HCT116 (cell line): ENCODE measurements around the gene ABHD17B. TPM values are rescaled to one million over a fixed set of nuclear protein-coding genes. Genes with fewer than 3 reads are reported as not detected.

Experiments
- ATAC-seq: fragments of 200-7000 bp; cut with Tn5 transposase; 2 replicates; pipeline ENCODE4 v1.9.1; 2020; ENCODE audit warnings: mild to moderate bottlenecking, moderate library complexity
- BruUV-seq: library from RNA; stranded (reverse); fragments of 400-500 nt; replicated peaks from 2 replicates; lab custom pipeline; 2021; lab: Mats Ljungman, UMichigan
- CTCF ChIA-PET: fragments of 300-600 bp; sonication (Branson Sonifier 250); formaldehyde crosslinking; loops from one replicate; lab custom pipeline; 2021; ENCODE audit warnings: antibody characterized with exemption; lab: Charles Lee
- POLR2A ChIA-PET: fragments of 300-600, 350-600 bp; sonication (Branson Sonifier 250); formaldehyde crosslinking; loops from one replicate; lab custom pipeline; 2021; ENCODE audit warnings: antibody characterized with exemption; lab: Charles Lee
- RAD21 ChIA-PET, 2 experiments: fragments of 300-600 bp; sonication (Branson Sonifier 250); formaldehyde crosslinking; loops; one replicate each; lab custom pipeline; 2023; ENCODE audit warnings: low total read pairs in 2 of 2; ENCODE audit not compliant: uncharacterized antibody in 2 of 2, unreplicated experiment in 2 of 2, low non-redundant PET in 1 of 2; lab: Charles Lee
- DNase-seq: peaks from one replicate; pipeline ENCODE4 v3.0.0-alpha.2; 2010; ENCODE audit warnings: low read depth, low spot score
- H2AFZ ChIP-seq: fragments of 200-600 bp; shearing (Covaris generic), sonication (generic); 2 replicates; pipeline ENCODE4 v1.6.1; 2017; ENCODE audit warnings: low read depth, mixed run types, mixed read lengths, antibody characterized with exemption, low read length; ENCODE audit not compliant: poor library complexity, severe bottlenecking
- H3K27ac ChIP-seq: 2 replicates; pipeline ENCODE4 v1.5.1; 2012; ENCODE audit warnings: low read depth, low read length
- H3K27me3 ChIP-seq: fragments of 200-600 bp; sonication (generic); 2 replicates; pipeline ENCODE4 v1.6.1; 2016; ENCODE audit warnings: mixed run types, low read length, mixed read lengths; ENCODE audit not compliant: insufficient read depth
- H3K36me3 ChIP-seq, 2 experiments: fragments of 200-500 bp in 1 of 2; fragments of 200-600 bp in 1 of 2; sonication (Bioruptor generic) in 1 of 2; sonication (generic) in 1 of 2; 2 replicates each; pipeline versions ENCODE4 v1.5.1 to v1.6.1; 2014 to 2016; ENCODE audit warnings: low read length in 2 of 2, inconsistent platforms in 1 of 2, mixed read lengths in 1 of 2, mixed run types in 1 of 2; ENCODE audit not compliant: insufficient read depth in 2 of 2, control insufficient read depth in 1 of 2
- H3K4me1 ChIP-seq, 2 experiments: fragments of 200-600 bp in 1 of 2; sonication (generic) in 1 of 2; 2 replicates each; pipeline versions ENCODE4 v1.5.1 to v1.6.1; 2012 to 2017; ENCODE audit warnings: low read length in 2 of 2, inconsistent platforms in 1 of 2, mild to moderate bottlenecking in 1 of 2, mixed read lengths in 1 of 2, mixed run types in 1 of 2, moderate library complexity in 1 of 2; ENCODE audit not compliant: insufficient read depth in 2 of 2, control insufficient read depth in 1 of 2
- H3K4me2 ChIP-seq: fragments of 200-600 bp; sonication (generic); 2 replicates; pipeline ENCODE4 v1.6.1; 2017; ENCODE audit warnings: mixed run types, low read length, mixed read lengths
- H3K4me3 ChIP-seq, 2 experiments: fragments of 200-600 bp in 1 of 2; sonication (generic) in 1 of 2; replicated peaks in 1 of 2; 2 replicates each; pipeline ENCODE4 v1.5.1; 2011 to 2016; ENCODE audit warnings: low read length in 2 of 2, control low read depth in 1 of 2, low read depth in 1 of 2, mild to moderate bottlenecking in 1 of 2, mixed read lengths in 1 of 2, mixed run types in 1 of 2
- H3K79me2 ChIP-seq: fragments of 200-600 bp; sonication (generic); 2 replicates; pipeline ENCODE4 v1.6.1; 2017; ENCODE audit warnings: mild to moderate bottlenecking, mixed run types, low read length, moderate library complexity, mixed read lengths; ENCODE audit not compliant: insufficient read depth
- H3K9ac ChIP-seq: fragments of 200-600 bp; sonication (generic); 2 replicates; pipeline ENCODE4 v1.6.1; 2016; ENCODE audit warnings: low read length, mixed read lengths
- H3K9me2 ChIP-seq: fragments of 200-600 bp; sonication (generic), shearing (Covaris generic); 2 replicates; pipeline ENCODE4 v1.6.1; 2017; ENCODE audit warnings: mixed run types, mild to moderate bottlenecking, moderate library complexity; ENCODE audit not compliant: insufficient read depth
- H3K9me3 ChIP-seq, 2 experiments: fragments of 200-500 bp in 1 of 2; fragments of 200-600 bp in 1 of 2; sonication (Bioruptor generic) in 1 of 2; sonication (generic) in 1 of 2; 2 replicates each; pipeline ENCODE4 v1.6.1; 2014 to 2017; ENCODE audit warnings: low read length in 2 of 2, mixed read lengths in 2 of 2, inconsistent platforms in 1 of 2, low read depth in 1 of 2, mild to moderate bottlenecking in 1 of 2, mixed run types in 1 of 2, moderate library complexity in 1 of 2; ENCODE audit not compliant: control insufficient read depth in 1 of 2, insufficient read depth in 1 of 2
- H4K20me1 ChIP-seq: fragments of 200-600 bp; sonication (generic), shearing (Covaris generic); 2 replicates; pipeline ENCODE4 v1.6.1; 2017; ENCODE audit warnings: mixed run types, mild to moderate bottlenecking, moderate library complexity; ENCODE audit not compliant: insufficient read depth
- ATF3 ChIP-seq: IDR thresholded peaks from 2 replicates; pipeline ENCODE4 v1.6.1; 2012
- CEBPB ChIP-seq: IDR thresholded peaks from 2 replicates; pipeline ENCODE4 v1.6.1; 2012; ENCODE audit warnings: low read depth
- EGR1 ChIP-seq: IDR thresholded peaks from 2 replicates; pipeline ENCODE4 v1.6.1; 2012; ENCODE audit warnings: low read depth
- EZH2phosphoT487 ChIP-seq: fragments of 200-600 bp; IDR thresholded peaks from 2 replicates; pipeline ENCODE4 v1.6.1; 2018; ENCODE audit warnings: antibody characterized with exemption, borderline replicate concordance
- FOSL1 ChIP-seq: IDR thresholded peaks from 2 replicates; pipeline ENCODE4 v1.6.1; 2012; ENCODE audit warnings: low read depth
- POLR2A ChIP-seq: IDR thresholded peaks from 2 replicates; pipeline ENCODE4 v1.7.0; 2011; ENCODE audit warnings: borderline replicate concordance; ENCODE audit not compliant: insufficient read depth, insufficient read length; ENCODE audit errors: extremely low read depth
- POLR2AphosphoS5 ChIP-seq: IDR thresholded peaks from 2 replicates; pipeline ENCODE4 v1.6.1; 2011; ENCODE audit warnings: mild to moderate bottlenecking, low read depth, low read length, moderate library complexity
- SP1 ChIP-seq: IDR thresholded peaks from 2 replicates; pipeline ENCODE4 v1.6.1; 2012; ENCODE audit warnings: low read depth
- SRF ChIP-seq: IDR thresholded peaks from 2 replicates; pipeline ENCODE4 v1.6.1; 2012; ENCODE audit warnings: low read depth
- TCF7L2 ChIP-seq: IDR thresholded peaks from 2 replicates; pipeline ENCODE4 v1.7.0; 2011; ENCODE audit warnings: borderline replicate concordance, inconsistent platforms; ENCODE audit not compliant: insufficient read depth, insufficient read length; ENCODE audit errors: extremely low read depth
- YY1 ChIP-seq: IDR thresholded peaks from 2 replicates; pipeline ENCODE4 v1.6.1; 2011; ENCODE audit warnings: low read length, low read depth, moderate library complexity, mild to moderate bottlenecking; ENCODE audit not compliant: insufficient replicate concordance; ENCODE audit errors: extremely low read depth
- ZFX ChIP-seq: fragments of 450-650 bp; IDR thresholded peaks from 2 replicates; pipeline ENCODE4 v1.6.1; 2017
- intact Hi-C: fragments of 100-400 bp; cut with micrococcal nuclease; formaldehyde crosslinking; loops from 2 replicates; pipeline ENCODE4 v1.10.0; 2022
- total RNA-seq: library from RNA; stranded (reverse); gene quantifications from one replicate; pipeline ENCODE4 v1.2.1, GENCODE V29; 2021; ENCODE audit not compliant: unreplicated experiment
- TF ChIP-seq, protein P1 (sequence below): IDR thresholded peaks from 2 replicates; pipeline ENCODE4 v1.6.1; 2012
- TF ChIP-seq, protein P2 (sequence below): IDR thresholded peaks from 2 replicates; pipeline ENCODE4 v1.6.1; 2012; ENCODE audit warnings: low read depth
- TF ChIP-seq, protein P3 (sequence below): IDR thresholded peaks from 2 replicates; pipeline ENCODE4 v1.6.1; 2011; ENCODE audit warnings: mild to moderate bottlenecking, low read length, moderate library complexity; ENCODE audit not compliant: insufficient replicate concordance; ENCODE audit errors: extremely low read depth

ABHD17B gene
- total RNA-seq, 1 experiment from 2014 or later, result 17.0 TPM

DNA sequence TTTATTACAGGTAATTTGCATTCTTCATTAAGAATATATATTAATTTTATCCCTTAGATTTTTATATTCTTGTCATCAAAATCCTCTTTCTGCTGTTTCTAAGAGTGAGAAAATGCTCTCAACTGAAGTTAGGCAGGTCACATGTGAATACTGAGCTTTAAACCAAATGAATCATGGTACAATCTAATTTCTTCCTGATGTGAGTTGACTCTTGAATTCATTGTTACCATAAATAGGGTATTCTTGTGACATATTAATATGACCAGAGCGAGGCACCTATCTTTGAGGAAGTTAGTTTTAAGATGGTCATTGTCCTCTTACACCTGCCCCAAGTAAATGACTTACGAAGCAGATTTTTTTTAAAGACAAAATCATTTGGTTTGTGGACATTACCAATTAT, 17.8 kb upstream of the ABHD17B start:
- DNase-seq (no peak), ATAC-seq (no peak)
- RAD21 ChIA-PET, result no interaction called here
- H4K20me1 ChIP-seq, result no peaks in the 10 kb centered on the region
- no peaks in the 10 kb centered on the region for H3K4me1 ChIP-seq
- CTCF ChIA-PET, result no interaction called here
- no peak overlapping the region for H2AFZ ChIP-seq
- H3K9me2 ChIP-seq, result 0 out of 2 replicates have a peak, but pooled peaks cover 6% of the 10 kb centered on the region
- H3K27me3 ChIP-seq, result no peaks in the 10 kb centered on the region
- TF ChIP-seq ATF3 (no peak), EGR1 (no peak), SP1 (no peak)
- no TSS peak for BruUV-seq
- no peak overlapping the region for H3K27ac ChIP-seq
- POLR2A ChIA-PET, result interaction anchor here (2.1 kb wide), 1 partner anchor 18 kb away, joined by 9 read pairs; the partner anchor contains the start of genes ABHD17B and C9orf85
- no peaks in the 10 kb centered on the region for H3K9me3 ChIP-seq
- peaks cover 27% of the 10 kb centered on the region for H3K79me2 ChIP-seq
- no peaks in the 10 kb centered on the region for H3K36me3 ChIP-seq
- no peak overlapping the region for H3K4me3 ChIP-seq
- no peak overlapping the region for H3K4me2 ChIP-seq
- H3K9ac ChIP-seq, result no peak overlapping the region
- intact Hi-C loops, result no loop called here

DNA sequence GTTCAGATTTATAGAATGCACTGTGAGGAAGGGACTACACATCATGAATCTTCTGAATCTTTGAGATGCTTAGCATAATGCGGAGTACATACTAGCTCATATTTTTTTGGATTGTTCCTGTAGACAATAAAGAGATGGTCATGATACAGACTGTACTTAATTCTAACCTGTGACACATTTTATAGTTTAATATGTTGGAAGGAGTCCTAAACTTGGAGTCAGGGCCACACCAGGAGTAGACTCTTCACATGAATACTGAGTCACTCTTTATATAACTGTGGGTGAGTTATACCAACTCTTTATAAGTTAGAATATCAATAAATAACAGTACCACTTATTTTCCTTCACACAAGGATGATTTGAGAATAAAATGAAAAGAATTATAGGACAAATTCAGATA, 17.4 kb upstream of the ABHD17B start:
- intact Hi-C loops, result no loop called here
- CTCF ChIA-PET, result no interaction called here
- Histone ChIP-seq H3K79me2 (peaks cover 30% of the 10 kb centered on the region), H4K20me1 (no peaks in the 10 kb centered on the region), H3K9me3 (no peaks in the 10 kb centered on the region), H3K27ac (no peak overlapping the region), H3K27me3 (no peaks in the 10 kb centered on the region), H3K4me2 (no peak overlapping the region), H3K4me3 (no peak overlapping the region), H2AFZ (no peak overlapping the region), H3K4me1 (no peaks in the 10 kb centered on the region), H3K36me3 (no peaks in the 10 kb centered on the region), H3K9ac (no peak overlapping the region), H3K9me2 (0 out of 2 replicates have a peak, but pooled peaks cover 6% of the 10 kb centered on the region)
- no TSS peak for BruUV-seq
- POLR2A ChIA-PET, result interaction anchor here (2.1 kb wide), 1 partner anchor 17 kb away, joined by 9 read pairs; the partner anchor contains the start of genes ABHD17B and C9orf85
- RAD21 ChIA-PET, result no interaction called here
- DNase-seq (no peak), ATAC-seq (no peak)
- TF ChIP-seq, protein P1, sequence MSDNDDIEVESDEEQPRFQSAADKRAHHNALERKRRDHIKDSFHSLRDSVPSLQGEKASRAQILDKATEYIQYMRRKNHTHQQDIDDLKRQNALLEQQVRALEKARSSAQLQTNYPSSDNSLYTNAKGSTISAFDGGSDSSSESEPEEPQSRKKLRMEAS, result no peak
- TF ChIP-seq SRF (no peak), EGR1 (no peak), CEBPB (no peak), EZH2phosphoT487 (no peak), YY1 (no peak), SP1 (no peak), ZFX (no peak), TCF7L2 (no peak), POLR2AphosphoS5 (no peak), FOSL1 (no peak), POLR2A (no peak)
- TF ChIP-seq, protein P2, sequence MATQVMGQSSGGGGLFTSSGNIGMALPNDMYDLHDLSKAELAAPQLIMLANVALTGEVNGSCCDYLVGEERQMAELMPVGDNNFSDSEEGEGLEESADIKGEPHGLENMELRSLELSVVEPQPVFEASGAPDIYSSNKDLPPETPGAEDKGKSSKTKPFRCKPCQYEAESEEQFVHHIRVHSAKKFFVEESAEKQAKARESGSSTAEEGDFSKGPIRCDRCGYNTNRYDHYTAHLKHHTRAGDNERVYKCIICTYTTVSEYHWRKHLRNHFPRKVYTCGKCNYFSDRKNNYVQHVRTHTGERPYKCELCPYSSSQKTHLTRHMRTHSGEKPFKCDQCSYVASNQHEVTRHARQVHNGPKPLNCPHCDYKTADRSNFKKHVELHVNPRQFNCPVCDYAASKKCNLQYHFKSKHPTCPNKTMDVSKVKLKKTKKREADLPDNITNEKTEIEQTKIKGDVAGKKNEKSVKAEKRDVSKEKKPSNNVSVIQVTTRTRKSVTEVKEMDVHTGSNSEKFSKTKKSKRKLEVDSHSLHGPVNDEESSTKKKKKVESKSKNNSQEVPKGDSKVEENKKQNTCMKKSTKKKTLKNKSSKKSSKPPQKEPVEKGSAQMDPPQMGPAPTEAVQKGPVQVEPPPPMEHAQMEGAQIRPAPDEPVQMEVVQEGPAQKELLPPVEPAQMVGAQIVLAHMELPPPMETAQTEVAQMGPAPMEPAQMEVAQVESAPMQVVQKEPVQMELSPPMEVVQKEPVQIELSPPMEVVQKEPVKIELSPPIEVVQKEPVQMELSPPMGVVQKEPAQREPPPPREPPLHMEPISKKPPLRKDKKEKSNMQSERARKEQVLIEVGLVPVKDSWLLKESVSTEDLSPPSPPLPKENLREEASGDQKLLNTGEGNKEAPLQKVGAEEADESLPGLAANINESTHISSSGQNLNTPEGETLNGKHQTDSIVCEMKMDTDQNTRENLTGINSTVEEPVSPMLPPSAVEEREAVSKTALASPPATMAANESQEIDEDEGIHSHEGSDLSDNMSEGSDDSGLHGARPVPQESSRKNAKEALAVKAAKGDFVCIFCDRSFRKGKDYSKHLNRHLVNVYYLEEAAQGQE, result no peak
- TF ChIP-seq, protein P3, sequence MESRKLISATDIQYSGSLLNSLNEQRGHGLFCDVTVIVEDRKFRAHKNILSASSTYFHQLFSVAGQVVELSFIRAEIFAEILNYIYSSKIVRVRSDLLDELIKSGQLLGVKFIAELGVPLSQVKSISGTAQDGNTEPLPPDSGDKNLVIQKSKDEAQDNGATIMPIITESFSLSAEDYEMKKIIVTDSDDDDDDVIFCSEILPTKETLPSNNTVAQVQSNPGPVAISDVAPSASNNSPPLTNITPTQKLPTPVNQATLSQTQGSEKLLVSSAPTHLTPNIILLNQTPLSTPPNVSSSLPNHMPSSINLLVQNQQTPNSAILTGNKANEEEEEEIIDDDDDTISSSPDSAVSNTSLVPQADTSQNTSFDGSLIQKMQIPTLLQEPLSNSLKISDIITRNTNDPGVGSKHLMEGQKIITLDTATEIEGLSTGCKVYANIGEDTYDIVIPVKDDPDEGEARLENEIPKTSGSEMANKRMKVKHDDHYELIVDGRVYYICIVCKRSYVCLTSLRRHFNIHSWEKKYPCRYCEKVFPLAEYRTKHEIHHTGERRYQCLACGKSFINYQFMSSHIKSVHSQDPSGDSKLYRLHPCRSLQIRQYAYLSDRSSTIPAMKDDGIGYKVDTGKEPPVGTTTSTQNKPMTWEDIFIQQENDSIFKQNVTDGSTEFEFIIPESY, result no peak
